Neural cell (in vitro differentiated cells): ENCODE measurements around the gene GOLM1.

Source experiments
- CTCF ChIP-seq: fragments of 450-650 bp; IDR thresholded peaks from 2 replicates; pipeline ENCODE4 v1.5.1; 2014; ENCODE audit warnings: antibody characterized with exemption, mild to moderate bottlenecking, moderate library complexity; ENCODE audit not compliant: poor library complexity, severe bottlenecking
- EP300 ChIP-seq: fragments of 450-650 bp; conservative IDR thresholded peaks from 2 replicates; pipeline ENCODE4 v1.6.1; 2014; ENCODE audit warnings: antibody characterized with exemption, mild to moderate bottlenecking, moderate library complexity; ENCODE audit not compliant: poor library complexity, severe bottlenecking
- EZH2 ChIP-seq: fragments of 200-600, 300-800 bp; shearing (Covaris generic), sonication (generic); IDR thresholded peaks from 2 replicates; pipeline ENCODE4 v1.6.1; 2014; ENCODE audit warnings: antibody characterized with exemption, low read length, borderline replicate concordance, mild to moderate bottlenecking; ENCODE audit not compliant: insufficient read depth, poor library complexity, severe bottlenecking
- MXI1 ChIP-seq: fragments of 450-650 bp; conservative IDR thresholded peaks from 2 replicates; pipeline ENCODE4 v1.6.1; 2014; ENCODE audit warnings: antibody characterized with exemption, mild to moderate bottlenecking; ENCODE audit not compliant: poor library complexity, severe bottlenecking
- POLR2AphosphoS5 ChIP-seq: IDR thresholded peaks from 2 replicates; pipeline ENCODE4 v1.6.1; 2012
- RAD21 ChIP-seq: fragments of 450-650 bp; conservative IDR thresholded peaks from 2 replicates; pipeline ENCODE4 v1.6.1; 2014; ENCODE audit warnings: antibody characterized with exemption, mild to moderate bottlenecking, moderate library complexity
- SMC3 ChIP-seq: fragments of 450-650 bp; conservative IDR thresholded peaks from 2 replicates; pipeline ENCODE4 v1.6.1; 2014; ENCODE audit warnings: antibody characterized with exemption, mild to moderate bottlenecking, moderate library complexity; ENCODE audit not compliant: poor library complexity
- TAF1 ChIP-seq: IDR thresholded peaks from 2 replicates; pipeline ENCODE4 v1.6.1; 2012; ENCODE audit warnings: low read depth
- TF ChIP-seq, protein P1 (sequence below): IDR thresholded peaks from 2 replicates; pipeline ENCODE4 v1.6.1; 2012; ENCODE audit warnings: borderline replicate concordance

DNA sequence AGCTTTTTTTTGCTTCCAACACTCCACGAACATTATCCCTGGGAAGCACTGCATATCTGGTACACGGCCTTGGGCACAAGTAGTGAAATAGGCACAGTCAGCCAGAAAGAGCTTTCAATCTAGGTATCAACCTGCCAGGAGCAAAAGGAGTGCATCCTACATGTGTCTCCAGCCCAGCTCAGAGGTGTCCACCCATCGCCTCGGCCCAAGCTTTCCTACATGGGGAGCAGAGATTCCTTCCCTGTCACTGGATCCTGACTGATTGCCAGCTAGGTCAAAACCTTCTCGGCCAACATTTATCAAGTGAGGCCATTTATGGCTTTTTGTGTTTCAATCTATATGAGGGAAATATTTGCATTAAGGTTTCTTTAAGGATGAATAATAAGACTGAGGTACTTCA is 55.8 kb downstream of the GOLM1 start:
- TF ChIP-seq CTCF, result no peak
- no peak for TF ChIP-seq EZH2
- no peak for TF ChIP-seq EP300
- no peak for TF ChIP-seq RAD21
- TF ChIP-seq, protein P1, sequence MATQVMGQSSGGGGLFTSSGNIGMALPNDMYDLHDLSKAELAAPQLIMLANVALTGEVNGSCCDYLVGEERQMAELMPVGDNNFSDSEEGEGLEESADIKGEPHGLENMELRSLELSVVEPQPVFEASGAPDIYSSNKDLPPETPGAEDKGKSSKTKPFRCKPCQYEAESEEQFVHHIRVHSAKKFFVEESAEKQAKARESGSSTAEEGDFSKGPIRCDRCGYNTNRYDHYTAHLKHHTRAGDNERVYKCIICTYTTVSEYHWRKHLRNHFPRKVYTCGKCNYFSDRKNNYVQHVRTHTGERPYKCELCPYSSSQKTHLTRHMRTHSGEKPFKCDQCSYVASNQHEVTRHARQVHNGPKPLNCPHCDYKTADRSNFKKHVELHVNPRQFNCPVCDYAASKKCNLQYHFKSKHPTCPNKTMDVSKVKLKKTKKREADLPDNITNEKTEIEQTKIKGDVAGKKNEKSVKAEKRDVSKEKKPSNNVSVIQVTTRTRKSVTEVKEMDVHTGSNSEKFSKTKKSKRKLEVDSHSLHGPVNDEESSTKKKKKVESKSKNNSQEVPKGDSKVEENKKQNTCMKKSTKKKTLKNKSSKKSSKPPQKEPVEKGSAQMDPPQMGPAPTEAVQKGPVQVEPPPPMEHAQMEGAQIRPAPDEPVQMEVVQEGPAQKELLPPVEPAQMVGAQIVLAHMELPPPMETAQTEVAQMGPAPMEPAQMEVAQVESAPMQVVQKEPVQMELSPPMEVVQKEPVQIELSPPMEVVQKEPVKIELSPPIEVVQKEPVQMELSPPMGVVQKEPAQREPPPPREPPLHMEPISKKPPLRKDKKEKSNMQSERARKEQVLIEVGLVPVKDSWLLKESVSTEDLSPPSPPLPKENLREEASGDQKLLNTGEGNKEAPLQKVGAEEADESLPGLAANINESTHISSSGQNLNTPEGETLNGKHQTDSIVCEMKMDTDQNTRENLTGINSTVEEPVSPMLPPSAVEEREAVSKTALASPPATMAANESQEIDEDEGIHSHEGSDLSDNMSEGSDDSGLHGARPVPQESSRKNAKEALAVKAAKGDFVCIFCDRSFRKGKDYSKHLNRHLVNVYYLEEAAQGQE, result no peak
- TF ChIP-seq TAF1, result no peak
- no peak for TF ChIP-seq POLR2AphosphoS5
- TF ChIP-seq SMC3, result no peak
- TF ChIP-seq MXI1, result no peak
